Memory B cell (primary cell): ENCODE data around the gene SH3RF3.
A peak's percentile ranks its signal among the peaks of the same experiment; 100 is the strongest.

Experiments used
- ATAC-seq: fragments of 150-1000 bp; cut with Tn5 transposase; 2 replicates; pipeline ENCODE4 v1.10.0; 2021; ENCODE audit warnings: low read depth, mild to moderate bottlenecking, moderate library complexity
- DNase-seq, 2 donors: peaks; one replicate each; pipeline ENCODE4 v3.0.0; 2022; ENCODE audit warnings: low spot score in 2 of 2
- H3K27ac Mint-ChIP-seq: one replicate; pipeline ENCODE4 v1.8.0; 2022; ENCODE audit warnings: mild to moderate bottlenecking, moderate library complexity, mixed read lengths
- H3K27me3 Mint-ChIP-seq: one replicate; pipeline ENCODE4 v1.8.0; 2022; ENCODE audit warnings: mixed read lengths
- H3K36me3 Mint-ChIP-seq: one replicate; pipeline ENCODE4 v1.8.0; 2022; ENCODE audit warnings: mild to moderate bottlenecking, mixed read lengths
- H3K4me1 Mint-ChIP-seq: one replicate; pipeline ENCODE4 v1.8.0; 2022; ENCODE audit warnings: mixed read lengths
- H3K4me3 Mint-ChIP-seq: one replicate; pipeline ENCODE4 v1.8.0; 2022; ENCODE audit warnings: mild to moderate bottlenecking, moderate library complexity, mixed read lengths
- H3K9me3 Mint-ChIP-seq: one replicate; pipeline ENCODE4 v1.8.0; 2022; ENCODE audit warnings: mixed read lengths

Gene SH3RF3

GRCh38 chr2:109178968-109179367 is 50.0 kb downstream of the SH3RF3 start:
- H3K27me3 Mint-ChIP-seq, result peaks cover 8% of the 10 kb centered on the region
- no peak overlapping the region for H3K4me3 Mint-ChIP-seq
- ATAC-seq (no peak), DNase-seq (no peak)
- no peaks in the 10 kb centered on the region for H3K4me1 Mint-ChIP-seq
- H3K36me3 Mint-ChIP-seq, result peaks cover 9% of the 10 kb centered on the region
- no peak overlapping the region for H3K27ac Mint-ChIP-seq
- H3K9me3 Mint-ChIP-seq, result peaks cover 12% of the 10 kb centered on the region

DNA sequence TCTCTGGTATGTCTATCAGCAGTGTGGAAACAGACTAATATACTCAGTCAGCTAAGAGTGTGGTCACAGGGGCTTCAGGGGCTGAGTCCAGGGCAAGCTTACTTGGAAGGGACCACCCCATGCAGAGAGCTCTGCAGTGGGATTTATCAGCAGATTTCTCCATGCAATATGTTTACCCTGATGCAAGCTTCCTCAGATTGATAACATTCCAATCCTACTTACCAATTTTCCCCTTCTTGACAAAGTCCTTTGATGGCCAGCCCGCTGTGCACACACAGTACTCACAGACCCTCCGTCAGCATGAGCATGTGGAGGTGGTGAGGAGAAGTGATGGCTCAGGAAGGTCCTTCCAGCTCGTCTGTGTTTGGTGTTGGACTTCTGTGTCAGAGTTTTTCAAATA is 51.8 kb downstream of the SH3RF3 start:
- Mint-ChIP-seq H3K27me3 (peaks cover 7% of the 10 kb centered on the region), H3K36me3 (peaks cover 9% of the 10 kb centered on the region), H3K9me3 (peaks cover 12% of the 10 kb centered on the region), H3K4me1 (no peaks in the 10 kb centered on the region), H3K4me3 (no peak overlapping the region), H3K27ac (no peak overlapping the region)
- DNase-seq, result no peak
- ATAC-seq, result no peak

DNA sequence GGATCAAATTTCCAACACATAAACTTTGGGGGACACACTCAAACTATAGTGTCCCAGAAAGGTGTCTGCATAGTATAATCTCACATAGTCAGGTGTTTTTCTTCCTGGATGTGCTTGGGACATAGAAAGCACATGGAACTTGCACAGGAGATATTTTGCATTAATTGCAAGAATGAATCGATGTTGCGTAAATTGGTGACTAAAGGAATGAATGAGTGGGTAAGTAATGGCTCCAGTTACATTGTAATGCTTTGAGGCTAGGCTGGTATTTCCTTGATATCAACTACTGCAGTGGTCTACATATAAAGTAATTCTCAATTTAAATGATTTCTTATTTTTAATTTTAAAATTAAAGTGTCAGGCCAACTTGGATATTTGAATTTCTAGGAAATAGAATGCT is 53.4 kb downstream of the SH3RF3 start:
- peaks cover 7% of the 10 kb centered on the region for H3K36me3 Mint-ChIP-seq
- H3K27ac Mint-ChIP-seq, result no peak overlapping the region
- H3K9me3 Mint-ChIP-seq, result peaks cover 12% of the 10 kb centered on the region
- H3K4me1 Mint-ChIP-seq, result no peaks in the 10 kb centered on the region
- peaks cover 5% of the 10 kb centered on the region for H3K27me3 Mint-ChIP-seq
- DNase-seq (no peak), ATAC-seq (no peak)
- H3K4me3 Mint-ChIP-seq, result no peak overlapping the region

- DNase-seq, result no peak
- peaks cover 5% of the 10 kb centered on the region for H3K27me3 Mint-ChIP-seq
- no peak overlapping the region for H3K27ac Mint-ChIP-seq
- no peak overlapping the region for H3K4me3 Mint-ChIP-seq
- H3K36me3 Mint-ChIP-seq, result peaks cover 7% of the 10 kb centered on the region
- H3K9me3 Mint-ChIP-seq, result peaks cover 12% of the 10 kb centered on the region
- H3K4me1 Mint-ChIP-seq, result no peaks in the 10 kb centered on the region
- no peak for ATAC-seq
Observed at GRCh38 chr2:109183871-109184270, 54.9 kb downstream of the SH3RF3 start.

- no peak for ATAC-seq
- no peaks in the 10 kb centered on the region for H3K4me1 Mint-ChIP-seq
- no peak for DNase-seq
- H3K4me3 Mint-ChIP-seq, result no peak overlapping the region
- H3K27me3 Mint-ChIP-seq, result peaks cover 5% of the 10 kb centered on the region
- peaks cover 12% of the 10 kb centered on the region for H3K9me3 Mint-ChIP-seq
- H3K27ac Mint-ChIP-seq, result no peak overlapping the region
- H3K36me3 Mint-ChIP-seq, result peaks cover 7% of the 10 kb centered on the region
Observed at GRCh38 chr2:109184368-109184767, 55.4 kb downstream of the SH3RF3 start.

DNA sequence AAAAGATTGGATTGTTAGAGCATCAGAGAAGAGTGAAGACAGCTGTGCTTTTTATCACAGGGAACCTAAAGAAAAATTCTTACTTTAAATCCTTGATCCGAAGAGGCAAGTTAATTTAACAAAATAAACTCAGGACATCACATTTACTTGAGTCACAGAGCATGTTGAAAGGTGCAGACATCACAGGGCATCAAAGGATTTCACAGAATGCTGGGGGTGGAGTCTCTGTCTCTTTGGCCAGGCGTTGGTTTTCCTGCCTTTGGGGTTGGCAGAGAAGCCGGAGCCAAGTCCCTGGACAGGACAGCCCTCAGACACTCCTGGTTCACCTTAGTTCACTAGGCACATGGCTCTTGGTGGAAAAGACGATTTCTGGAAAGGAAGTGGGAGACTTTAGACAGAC is 56.3 kb downstream of the SH3RF3 start:
- no peaks in the 10 kb centered on the region for H3K4me1 Mint-ChIP-seq
- H3K9me3 Mint-ChIP-seq, result peaks cover 6% of the 10 kb centered on the region
- DNase-seq, result no peak
- H3K27ac Mint-ChIP-seq, result no peak overlapping the region
- no peak overlapping the region for H3K4me3 Mint-ChIP-seq
- ATAC-seq, result no peak
- H3K36me3 Mint-ChIP-seq, result peaks cover 2% of the 10 kb centered on the region
- peaks cover 5% of the 10 kb centered on the region for H3K27me3 Mint-ChIP-seq

- Mint-ChIP-seq H3K36me3 (no peaks in the 10 kb centered on the region), H3K9me3 (peaks cover 4% of the 10 kb centered on the region), H3K27ac (no peak overlapping the region), H3K4me3 (no peak overlapping the region), H3K27me3 (peaks cover 6% of the 10 kb centered on the region), H3K4me1 (no peaks in the 10 kb centered on the region)
- ATAC-seq (no peak), DNase-seq (no peak)
Observed at GRCh38 chr2:109185821-109186570, 57.0 kb downstream of the SH3RF3 start.

DNA sequence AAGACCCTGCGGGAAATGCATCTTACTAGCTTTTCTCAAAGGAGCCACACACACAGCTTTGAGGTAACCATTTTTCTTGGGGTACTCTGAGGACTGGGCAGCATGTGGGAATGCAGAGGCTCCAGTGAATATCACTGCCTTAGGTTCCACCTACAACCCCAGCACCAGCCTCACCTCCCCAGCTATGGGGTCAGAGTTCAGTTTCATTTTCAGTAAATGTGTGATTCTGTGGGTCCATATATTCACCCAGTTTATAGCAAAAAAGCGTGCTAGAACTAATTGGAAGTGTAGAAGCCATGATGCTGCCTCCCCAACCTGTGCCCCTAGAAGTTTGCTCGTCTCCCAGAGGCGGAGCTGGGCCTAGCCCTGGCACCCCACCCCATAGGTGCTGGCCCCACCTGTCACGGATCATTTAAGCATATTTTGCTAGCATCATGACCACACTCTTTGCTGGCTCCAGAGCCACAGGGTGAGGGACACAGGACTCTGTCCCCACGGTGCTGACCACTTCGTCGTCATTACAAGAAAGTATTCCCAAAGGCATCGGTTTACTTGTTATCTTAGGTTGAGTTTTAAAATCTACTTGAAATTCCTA is 57.7 kb downstream of the SH3RF3 start:
- no peak for DNase-seq
- no peaks in the 10 kb centered on the region for H3K4me1 Mint-ChIP-seq
- H3K27me3 Mint-ChIP-seq, result peaks cover 7% of the 10 kb centered on the region
- peaks cover under 1% of the 10 kb centered on the region for H3K9me3 Mint-ChIP-seq
- H3K27ac Mint-ChIP-seq, result no peak overlapping the region
- H3K36me3 Mint-ChIP-seq, result no peaks in the 10 kb centered on the region
- ATAC-seq, result no peak
- no peak overlapping the region for H3K4me3 Mint-ChIP-seq

DNA sequence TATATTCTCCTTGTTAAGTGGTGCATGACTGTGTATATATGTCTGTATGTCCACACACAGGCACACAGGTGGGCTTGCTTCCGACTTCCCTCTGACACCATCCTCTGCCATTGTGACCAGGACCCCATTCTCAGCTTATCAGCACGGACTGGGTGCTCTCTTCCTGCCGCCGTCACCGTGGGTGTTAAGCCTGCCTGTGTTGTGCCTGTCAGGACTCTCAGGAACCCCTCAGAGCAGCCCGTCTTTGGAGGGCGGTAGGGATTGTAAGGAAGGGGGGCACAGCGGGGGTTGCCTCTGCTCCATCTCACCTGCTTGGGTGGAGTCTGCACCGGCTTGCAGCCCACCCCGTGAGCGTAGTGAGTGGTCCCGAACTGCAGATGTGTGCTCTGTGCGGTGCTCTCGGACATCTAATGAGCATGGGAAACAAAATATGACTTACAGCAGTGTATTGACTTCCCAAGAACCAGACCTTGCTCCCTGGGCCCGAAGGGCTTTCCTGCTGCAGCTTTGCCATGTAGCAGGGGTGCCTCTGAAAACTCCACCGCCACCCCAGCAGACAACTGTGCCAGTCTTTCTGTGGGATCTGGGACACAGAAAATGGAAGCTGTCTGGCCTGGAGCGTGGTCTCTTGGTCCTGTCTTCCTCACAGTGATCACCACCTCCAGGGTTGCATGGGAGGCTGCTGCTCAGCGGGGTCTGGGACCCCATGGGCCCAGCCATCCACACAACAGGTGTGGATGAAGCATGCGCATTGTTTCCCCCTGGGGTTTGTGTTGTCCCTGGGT is 58.9 kb downstream of the SH3RF3 start:
- Mint-ChIP-seq H3K4me3 (no peak overlapping the region), H3K27ac (no peak overlapping the region), H3K4me1 (no peaks in the 10 kb centered on the region), H3K36me3 (no peaks in the 10 kb centered on the region), H3K27me3 (peaks cover 9% of the 10 kb centered on the region), H3K9me3 (no peaks in the 10 kb centered on the region)
- DNase-seq (no peak), ATAC-seq (no peak)

- no peak for DNase-seq
- Mint-ChIP-seq H3K4me3 (no peak overlapping the region), H3K36me3 (no peaks in the 10 kb centered on the region), H3K27ac (no peak overlapping the region), H3K27me3 (peaks cover 9% of the 10 kb centered on the region), H3K9me3 (no peaks in the 10 kb centered on the region), H3K4me1 (no peaks in the 10 kb centered on the region)
- ATAC-seq, result no peak
Observed at GRCh38 chr2:109188496-109188890, 59.5 kb downstream of the SH3RF3 start.

- no peaks in the 10 kb centered on the region for H3K4me1 Mint-ChIP-seq
- no peak overlapping the region for H3K27ac Mint-ChIP-seq
- H3K36me3 Mint-ChIP-seq, result no peaks in the 10 kb centered on the region
- no peaks in the 10 kb centered on the region for H3K9me3 Mint-ChIP-seq
- DNase-seq (no peak), ATAC-seq (no peak)
- no peak overlapping the region for H3K4me3 Mint-ChIP-seq
- peaks cover 7% of the 10 kb centered on the region for H3K27me3 Mint-ChIP-seq
Observed at GRCh38 chr2:109188898-109189297, 59.9 kb downstream of the SH3RF3 start.

GRCh38 chr2:109189751-109190150 is 60.7 kb downstream of the SH3RF3 start:
- Mint-ChIP-seq H3K4me1 (no peaks in the 10 kb centered on the region), H3K36me3 (no peaks in the 10 kb centered on the region), H3K27me3 (peaks cover 5% of the 10 kb centered on the region), H3K27ac (no peak overlapping the region), H3K4me3 (no peak overlapping the region), H3K9me3 (no peaks in the 10 kb centered on the region)
- DNase-seq (no peak), ATAC-seq (no peak)

DNA sequence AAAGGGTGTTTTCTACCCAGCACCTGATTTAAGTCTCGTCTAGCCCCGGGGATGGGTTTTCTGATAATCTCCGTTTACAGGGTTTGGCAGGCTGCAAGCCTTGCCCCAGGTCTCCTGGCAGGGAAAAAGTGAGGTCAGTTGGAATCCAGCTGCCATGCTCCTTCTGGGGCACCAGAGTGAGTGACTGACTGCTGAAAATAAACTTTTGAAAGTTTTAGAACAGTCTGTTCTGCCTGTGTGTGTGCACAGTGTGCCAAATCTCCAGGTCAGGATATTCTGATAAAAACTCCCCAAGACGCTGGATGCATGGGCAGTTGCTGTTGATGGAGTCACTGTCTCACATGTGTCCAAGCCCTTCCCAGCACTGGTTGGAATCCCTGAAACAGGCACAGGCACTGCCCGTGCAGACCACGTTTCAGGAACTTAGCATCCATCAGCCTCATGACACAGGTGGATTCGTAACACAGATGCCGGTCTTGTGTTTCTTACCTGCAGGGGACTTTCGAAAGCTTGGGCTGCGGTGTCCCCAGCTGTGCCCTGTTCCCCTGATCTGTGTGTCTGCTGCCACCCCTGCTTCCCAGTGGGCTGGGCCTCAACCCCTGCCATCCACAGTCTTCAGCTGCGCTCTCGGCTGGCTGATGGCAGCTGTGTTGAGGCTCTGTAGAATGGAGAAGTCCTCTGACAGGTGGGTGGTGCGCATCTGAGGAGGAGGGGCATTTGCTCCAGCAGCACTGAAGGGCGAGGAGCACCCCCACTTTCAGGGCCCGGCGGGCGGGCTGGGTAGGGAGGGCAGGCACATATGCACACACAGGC is 65.0 kb downstream of the SH3RF3 start:
- no peaks in the 10 kb centered on the region for H3K36me3 Mint-ChIP-seq
- peak; percentile 58 for ATAC-seq
- H3K4me3 Mint-ChIP-seq, result no peak overlapping the region

DNA sequence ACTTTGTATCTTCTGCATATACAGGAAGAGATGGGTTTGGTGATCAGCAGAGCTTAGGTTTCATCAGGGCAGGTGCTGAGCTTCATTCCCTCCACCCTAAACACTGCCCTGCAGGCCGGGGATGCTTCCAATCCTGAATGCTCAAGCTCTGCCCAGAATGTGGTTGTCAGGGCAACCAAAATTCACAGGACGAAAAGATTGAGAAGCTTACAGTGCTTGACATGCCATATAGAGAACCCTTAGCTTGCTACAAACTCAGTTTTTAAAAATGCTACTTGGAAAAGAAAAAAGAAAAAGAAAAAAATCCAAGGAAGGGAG is 65.6 kb downstream of the SH3RF3 start:
- no peak for ATAC-seq
- Mint-ChIP-seq H3K4me1 (no peaks in the 10 kb centered on the region), H3K27ac (no peak overlapping the region), H3K27me3 (peaks cover 5% of the 10 kb centered on the region), H3K4me3 (no peak overlapping the region), H3K36me3 (no peaks in the 10 kb centered on the region), H3K9me3 (no peaks in the 10 kb centered on the region)
- no peak for DNase-seq

More for the DNA sequence above, 65.0 kb downstream of the SH3RF3 start:
- no peak for DNase-seq
- Mint-ChIP-seq H3K9me3 (no peaks in the 10 kb centered on the region), H3K27me3 (peaks cover 5% of the 10 kb centered on the region), H3K27ac (no peak overlapping the region), H3K4me1 (no peaks in the 10 kb centered on the region)
